Stimulated activated CD8-positive, alpha-beta memory T cell treated with anti-CD3 and anti-CD28 coated beads, Interleukin-15, amount 100 ng/mL, for 48 hours (primary cell): ENCODE measurements around the gene CARD9.

ENCODE experiments used
- DNase-seq, 2 donors: peaks; one replicate each; pipeline ENCODE4 v3.0.0-alpha.2; 2020; ENCODE audit warnings: low read depth in 2 of 2

The CARD9 gene

GRCh38 chr9:136401173-136401922 is 27.9 kb upstream of the CARD9 start:
- DNase-seq: no peak

DNA sequence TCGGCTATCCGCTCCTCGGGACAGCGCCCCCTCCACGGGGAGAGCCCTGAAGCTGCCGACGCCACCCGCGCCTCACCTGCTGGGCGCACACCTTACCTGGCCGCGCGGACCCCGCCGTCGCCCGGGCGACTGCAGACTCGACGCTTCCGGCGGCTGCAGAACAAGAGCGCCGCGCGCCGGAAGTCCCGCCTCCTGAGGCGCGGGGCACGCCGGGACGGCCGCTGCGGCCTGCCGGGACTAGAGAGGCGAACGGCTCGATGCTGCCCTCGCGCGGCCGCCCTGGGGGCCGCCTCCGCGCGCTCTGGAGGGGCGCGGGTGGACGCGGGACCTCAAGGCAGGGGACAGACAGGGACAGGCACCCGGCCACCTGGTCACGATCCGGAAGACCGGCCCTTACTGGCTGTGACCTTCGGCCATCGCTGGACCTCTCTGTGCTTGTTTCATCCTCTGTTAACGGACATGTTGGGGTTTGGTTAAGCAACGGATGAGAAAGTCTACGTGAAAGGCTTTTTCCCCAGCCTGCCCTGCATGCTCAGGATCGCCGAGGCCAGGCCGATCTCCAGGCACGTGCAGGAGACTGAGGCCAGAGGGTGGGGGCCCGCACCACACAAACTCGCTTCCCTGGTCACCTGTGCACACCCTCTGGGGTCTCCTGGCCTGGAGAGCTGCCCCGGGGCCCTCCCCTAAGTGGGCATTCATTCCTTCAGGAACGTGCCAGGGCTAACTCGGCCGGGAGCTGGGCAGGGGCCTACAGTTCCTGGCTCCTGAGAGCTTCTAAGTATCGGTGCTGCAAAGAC is 26.8 kb upstream of the CARD9 start, which contains the start of gene SNAPC4:
Gene SNAPC4, minus strand, starts transcription at position 133 of the 797 bp plus-strand sequence. CDS start 1,742 bp downstream, outside the sequence.
- DNase-seq: peak; percentile 79 to 85

GRCh38 chr9:136399176-136400037 is 25.9 kb upstream of the CARD9 start:
- DNase-seq: no peak

- DNase-seq: no peak
Measured at GRCh38 chr9:136398286-136398685, 24.8 kb upstream of the CARD9 start.

DNA sequence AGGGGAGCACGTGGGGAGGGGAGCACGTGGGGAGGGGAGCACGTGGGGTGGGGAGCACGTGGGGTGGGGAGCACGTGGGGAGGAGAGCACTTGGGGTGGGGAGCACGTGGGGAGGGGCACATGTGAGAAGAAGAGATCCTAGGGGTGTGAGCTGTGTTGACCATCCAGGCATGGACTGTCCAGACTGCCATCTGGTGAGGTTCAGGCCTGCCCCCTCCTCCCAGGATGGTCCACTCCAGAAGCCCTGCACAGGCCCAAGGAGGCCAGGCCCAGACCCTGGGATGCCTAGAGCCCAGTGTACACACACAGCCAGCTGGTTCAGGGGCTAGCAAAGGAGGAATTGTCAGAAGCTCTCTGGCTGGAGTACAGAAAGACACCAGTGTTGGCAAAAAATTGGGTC is 24.2 kb upstream of the CARD9 start:
- no peak for DNase-seq

GRCh38 chr9:136396219-136396515 is 22.7 kb upstream of the CARD9 start:
- no peak for DNase-seq

DNA sequence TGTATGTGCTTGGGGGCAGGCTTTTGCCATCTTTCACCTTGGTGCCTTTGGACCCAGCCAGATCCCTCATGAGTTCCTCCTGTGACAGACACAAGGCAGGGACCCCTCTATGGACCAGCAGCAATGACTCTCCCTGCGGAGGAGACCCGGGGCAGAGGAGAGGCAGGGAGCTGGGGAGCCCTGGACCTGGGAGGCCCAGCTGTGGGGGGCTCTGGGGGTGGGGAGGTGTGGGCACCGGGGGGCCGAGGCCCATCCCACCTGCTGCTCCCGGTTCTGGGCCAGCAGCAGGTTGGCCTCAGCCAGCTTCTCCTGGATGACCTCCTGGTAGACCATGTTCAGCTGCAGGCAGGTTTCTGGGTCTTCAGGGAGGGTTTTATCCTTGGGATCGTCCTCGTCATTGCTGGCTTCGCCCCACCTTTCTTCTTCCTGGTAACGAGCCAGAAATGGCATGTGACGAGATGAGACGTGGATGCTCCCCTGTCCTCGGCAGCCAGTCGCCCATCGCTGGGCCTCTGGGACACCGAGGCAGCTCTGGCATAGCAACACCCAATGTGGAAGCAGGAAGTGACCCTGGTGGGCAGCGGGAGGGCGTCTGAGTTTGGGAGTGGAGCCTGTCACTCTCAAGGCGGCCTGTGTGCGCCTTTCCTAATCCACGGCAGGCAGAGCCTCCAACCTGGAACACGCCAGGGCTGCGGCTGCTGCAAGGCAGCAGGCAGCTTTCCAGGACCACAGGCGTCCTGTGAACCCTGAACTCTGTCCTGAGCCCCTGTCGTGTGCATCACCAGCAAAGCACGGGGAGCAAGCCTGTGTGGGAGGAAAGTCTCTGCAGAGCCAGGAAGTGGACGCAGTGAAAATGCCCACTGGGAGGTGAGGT is 22.1 kb upstream of the CARD9 start:
- DNase-seq: no peak

GRCh38 chr9:136395020-136395340 is 21.5 kb upstream of the CARD9 start:
- no peak for DNase-seq

GRCh38 chr9:136394312-136395019 is 21.0 kb upstream of the CARD9 start:
- DNase-seq: no peak

GRCh38 chr9:136393531-136393930 is 20.1 kb upstream of the CARD9 start:
- DNase-seq: no peak

DNA sequence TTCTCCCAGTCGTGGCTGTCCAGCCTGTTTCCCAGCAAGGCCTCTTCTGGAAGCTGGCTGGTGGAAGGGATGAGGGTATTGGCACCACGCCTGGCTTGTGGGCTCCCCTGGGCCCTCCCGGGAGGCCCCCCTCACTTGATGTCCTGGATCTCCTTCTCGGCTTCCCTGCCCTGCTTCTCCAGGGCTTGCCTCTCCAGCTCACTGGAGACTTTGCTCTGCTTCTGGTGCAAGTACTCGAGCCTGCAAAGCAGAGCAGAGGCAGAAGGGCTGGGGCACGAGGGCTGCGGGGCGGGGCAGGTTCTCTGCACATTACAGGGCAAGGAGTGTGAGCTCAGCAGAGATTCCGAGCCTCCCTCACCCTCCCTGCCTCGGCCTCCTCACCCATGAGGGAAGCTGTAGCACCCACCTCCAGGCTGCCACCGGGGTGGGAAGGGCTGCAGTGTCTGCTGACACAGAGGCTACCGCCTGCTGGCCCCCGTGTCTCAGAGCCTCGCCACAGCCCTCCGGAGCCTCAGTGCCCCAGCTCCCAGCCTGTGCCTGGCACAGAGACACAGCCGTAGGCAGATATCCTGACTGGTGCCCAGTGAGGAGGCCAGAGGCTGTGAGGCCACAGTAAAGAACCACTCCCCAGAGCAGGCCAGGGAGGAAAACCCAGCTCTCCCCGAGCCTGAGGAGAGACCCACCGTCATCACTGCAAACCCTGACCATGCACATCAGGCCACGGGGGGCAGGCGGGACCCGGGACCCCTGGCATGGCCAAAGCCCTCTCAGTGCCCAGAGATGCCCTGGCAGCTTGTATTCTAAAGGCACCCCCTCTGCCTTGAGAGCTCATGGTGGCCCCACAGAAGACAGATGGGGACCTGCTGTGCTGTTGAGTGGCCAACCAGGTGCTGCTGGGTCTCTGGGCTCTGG is 19.3 kb upstream of the CARD9 start:
- no peak for DNase-seq

DNA sequence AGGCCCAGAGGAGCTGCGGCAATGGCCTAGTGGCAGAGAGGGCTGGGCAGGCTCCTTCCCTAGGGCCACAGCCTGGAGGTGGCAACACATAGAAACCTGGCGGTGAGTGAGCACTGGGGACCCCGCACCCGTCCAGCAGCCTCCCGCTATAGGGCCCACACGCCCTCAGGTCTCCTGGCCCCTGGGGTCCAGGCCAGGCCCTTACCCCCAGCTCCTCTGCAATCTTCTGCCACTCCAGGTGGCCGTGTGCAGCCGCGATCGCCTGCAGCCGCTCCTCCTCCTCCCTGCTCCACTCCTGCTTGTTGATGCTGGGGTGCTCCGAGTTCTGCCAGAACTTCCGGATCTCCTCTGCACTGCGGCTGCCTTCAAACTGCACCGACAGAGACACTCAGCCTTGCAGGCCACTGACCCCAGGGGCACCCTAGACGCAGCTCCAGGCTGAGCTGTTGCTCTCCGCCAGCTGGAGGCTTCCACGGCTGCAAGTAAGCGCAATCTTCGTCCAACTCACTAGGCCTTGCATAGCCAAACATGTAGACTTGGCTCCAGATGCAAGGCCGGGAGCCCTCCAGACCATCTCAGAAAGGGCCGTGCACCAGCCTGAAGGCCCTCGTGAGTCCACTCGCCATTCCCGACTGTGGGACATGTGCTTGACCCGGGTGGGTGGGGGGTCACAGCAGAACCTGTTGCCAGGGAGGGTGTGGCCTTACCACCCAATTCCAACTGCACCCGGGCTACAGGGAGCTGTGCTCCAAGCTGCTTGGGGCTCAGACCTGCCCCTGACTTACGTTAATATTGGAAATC is 18.5 kb upstream of the CARD9 start:
- DNase-seq: no peak

- DNase-seq: no peak
Measured at GRCh38 chr9:136389396-136389795, 15.9 kb upstream of the CARD9 start.

GRCh38 chr9:136387217-136387616 is 13.7 kb upstream of the CARD9 start:
- DNase-seq: no peak

GRCh38 chr9:136386018-136386417 is 12.5 kb upstream of the CARD9 start:
- DNase-seq: no peak

DNA sequence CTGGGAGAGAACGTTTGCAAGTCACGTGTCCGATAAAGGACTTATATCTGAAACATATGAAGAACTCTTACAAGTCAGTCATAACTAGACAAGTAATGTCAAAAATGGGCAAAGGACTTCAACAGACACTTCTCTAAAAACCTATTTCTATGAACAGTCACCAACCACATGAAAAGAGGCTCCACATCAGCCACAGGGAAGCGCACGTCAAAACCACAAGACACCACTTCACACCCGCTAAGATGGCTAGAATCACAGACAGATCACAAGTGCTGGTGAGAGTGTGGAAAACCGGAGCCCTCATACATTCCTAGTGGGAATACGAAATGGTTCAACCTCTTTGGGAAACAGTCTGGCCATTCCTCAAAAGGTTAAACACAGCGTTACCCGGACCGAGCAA is 11.5 kb upstream of the CARD9 start:
- no peak for DNase-seq

DNA sequence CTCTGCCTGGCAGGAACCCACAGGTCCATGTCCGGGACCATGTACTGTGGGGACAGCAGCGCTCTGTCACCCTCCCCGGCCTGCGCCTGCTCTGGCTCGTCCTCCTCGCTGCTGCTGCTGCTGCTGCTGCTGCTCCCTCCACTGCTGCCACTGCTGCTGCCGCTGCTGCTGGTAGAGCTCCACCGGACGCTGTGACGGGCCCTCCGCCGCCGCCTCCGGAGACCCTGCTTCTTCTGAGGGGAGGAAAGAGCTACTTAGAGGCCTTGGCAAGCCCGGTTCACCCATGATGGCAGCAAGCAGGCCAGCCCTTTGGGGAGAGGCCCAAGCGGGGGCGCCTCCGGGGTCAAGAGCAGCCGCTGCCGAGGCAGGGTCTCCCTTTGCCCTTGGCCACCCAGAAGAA is 10.0 kb upstream of the CARD9 start:
- DNase-seq: no peak

DNA sequence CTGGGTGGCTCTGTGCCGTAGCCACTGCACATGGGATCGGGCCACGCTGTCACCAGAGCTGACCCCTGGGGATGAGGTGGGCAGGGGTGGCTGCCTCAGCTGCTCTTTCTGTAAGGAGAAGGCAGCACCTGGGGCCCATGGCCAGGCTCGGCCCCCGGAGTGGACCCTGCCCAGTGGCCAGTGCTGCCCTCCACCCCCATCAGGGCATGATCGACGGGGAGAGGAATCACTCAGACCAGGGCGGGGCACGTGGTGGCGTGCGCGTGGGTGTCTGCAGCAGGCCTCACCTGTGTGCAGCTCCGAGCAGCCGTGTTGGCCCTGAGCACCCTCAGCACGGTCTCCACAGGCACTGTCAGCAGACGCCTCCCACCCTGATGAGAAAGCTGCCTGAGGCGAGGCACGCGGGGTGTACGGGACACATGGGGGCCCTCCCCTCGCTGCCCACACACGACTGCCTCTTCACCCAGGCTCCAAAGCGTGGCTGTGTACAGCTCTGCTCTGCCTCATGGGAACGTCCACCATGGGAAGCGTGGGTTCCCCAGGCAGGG is 8.6 kb upstream of the CARD9 start:
- no peak for DNase-seq

DNA sequence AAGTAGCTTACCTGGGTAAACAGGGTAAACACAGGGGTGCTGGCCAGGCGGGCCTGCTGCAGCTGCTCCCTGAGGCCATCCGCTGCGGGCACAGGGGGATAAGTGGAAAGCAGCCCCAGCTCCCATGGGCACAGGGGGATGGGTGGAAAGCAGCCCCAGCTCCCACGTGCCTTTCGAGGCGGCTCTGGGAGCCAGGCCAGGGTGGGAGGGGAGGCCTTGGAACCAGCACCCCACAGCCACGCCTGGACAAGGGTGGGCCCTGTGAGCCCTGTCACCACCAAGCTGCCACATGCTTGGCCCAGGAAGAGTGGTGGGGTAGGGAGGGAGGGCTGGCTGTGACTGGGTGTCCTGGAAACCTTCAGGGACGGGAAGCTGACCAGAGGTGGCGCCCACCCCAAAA is 7.8 kb upstream of the CARD9 start:
- DNase-seq: no peak
